HTERT RPE-1 (cell line): Measurements from ENCODE around the gene SMG6.

ENCODE experiments used
- in situ Hi-C: fragments of 300-500 bp; cut with MboI; formaldehyde crosslinking; loops from 4 replicates; pipeline ENCODE4 v1.14.3; 2020; ENCODE audit warnings: low sequenced_read_pairs

Gene SMG6

DNA sequence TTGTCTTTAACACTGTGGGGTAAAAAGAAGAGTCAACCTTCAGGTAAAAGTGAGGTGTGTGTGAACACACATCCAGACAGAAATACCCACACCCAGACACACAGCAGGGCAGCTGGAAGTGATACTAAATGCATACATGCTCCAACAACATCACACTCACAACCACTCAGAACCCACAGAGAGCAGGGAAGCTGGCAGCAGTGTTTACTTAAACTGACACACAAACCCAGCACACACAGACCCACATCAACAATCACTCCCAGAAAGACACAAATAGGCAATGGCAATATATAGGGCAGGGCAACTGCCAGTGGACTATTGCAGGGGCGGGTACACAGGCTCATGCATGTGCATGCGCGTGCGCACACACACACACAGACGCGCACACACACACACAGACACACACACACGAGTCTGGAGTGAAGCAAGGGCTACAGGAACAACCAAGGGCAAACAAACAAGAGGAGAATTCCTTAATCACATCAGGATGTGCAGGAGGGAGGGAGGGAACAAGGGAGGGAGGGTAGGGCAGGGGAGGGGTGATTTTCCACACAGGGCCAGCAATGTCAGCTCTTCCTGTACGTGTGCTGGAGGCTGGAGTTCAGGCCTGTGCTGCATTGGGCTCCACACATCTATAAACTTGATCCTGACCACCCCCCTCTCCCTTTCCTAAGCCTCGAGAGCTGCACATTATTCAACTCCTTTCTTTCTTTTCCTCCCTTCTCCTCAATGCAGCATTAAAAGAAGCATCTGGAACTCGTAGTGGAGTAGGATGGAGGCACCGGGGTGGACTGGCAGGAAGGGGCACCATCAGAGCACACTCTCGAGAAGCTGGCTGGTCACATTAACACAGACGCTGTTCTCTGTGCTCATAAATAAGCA, 218.6 kb downstream of the SMG6 start:
- in situ Hi-C loops, result no loop called here

DNA sequence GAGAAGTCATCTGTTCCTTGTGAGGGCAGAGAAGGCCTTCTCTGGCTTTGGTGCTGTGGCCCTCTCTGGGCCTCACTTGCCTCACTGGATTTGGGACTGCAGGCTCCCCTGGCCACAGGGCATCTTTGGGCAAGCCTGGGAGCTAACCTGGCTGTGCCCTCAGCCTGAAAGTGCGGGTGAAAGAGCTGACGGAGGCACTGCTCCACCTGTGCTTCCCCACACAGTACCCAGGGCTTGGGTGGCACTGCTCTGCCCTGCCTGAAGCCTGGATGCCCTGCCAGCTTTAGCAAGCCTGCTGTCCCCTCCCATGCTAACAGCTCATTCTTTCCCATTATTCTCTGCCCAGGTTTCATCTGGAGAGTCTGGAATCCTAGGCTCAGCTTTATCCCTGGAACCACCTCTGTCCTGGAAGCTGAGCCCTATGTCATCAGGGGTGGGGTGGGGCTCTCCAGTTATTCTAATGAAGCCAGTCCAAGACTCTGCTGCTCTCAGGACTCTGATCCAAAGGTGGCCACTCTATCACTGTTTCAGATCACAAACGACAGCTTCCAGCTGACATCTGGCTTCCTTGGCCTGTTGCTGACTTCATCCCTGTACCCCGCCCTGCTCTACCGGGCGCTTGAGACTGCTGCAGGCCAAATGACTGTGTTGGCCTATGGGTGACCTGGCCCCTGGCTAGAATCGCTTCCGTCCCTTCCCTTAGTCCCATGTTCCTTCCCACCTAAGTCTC, 219.4 kb downstream of the SMG6 start:
- in situ Hi-C loops, result no loop called here

DNA sequence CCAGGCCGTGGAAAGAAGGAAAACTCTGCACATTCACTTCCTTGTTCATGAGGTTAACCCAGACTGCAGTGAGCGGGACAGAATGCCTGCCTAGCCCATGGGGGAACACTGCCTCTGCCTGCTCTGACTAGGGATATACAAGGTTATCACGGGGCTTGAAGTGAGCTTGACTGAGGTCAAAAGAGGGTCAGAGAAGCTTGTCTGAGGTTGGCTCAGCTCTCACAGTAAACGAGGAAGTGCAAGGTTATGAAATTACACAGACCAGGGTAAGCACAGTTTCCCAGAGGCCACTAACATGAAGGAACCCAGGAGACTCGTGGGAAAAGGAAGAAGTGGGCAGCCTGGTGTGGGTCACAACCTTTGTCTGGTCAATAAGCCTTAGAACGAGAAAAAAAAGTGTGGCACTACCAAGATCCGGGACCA, 220.0 kb downstream of the SMG6 start:
- in situ Hi-C loops, result no loop called here

DNA sequence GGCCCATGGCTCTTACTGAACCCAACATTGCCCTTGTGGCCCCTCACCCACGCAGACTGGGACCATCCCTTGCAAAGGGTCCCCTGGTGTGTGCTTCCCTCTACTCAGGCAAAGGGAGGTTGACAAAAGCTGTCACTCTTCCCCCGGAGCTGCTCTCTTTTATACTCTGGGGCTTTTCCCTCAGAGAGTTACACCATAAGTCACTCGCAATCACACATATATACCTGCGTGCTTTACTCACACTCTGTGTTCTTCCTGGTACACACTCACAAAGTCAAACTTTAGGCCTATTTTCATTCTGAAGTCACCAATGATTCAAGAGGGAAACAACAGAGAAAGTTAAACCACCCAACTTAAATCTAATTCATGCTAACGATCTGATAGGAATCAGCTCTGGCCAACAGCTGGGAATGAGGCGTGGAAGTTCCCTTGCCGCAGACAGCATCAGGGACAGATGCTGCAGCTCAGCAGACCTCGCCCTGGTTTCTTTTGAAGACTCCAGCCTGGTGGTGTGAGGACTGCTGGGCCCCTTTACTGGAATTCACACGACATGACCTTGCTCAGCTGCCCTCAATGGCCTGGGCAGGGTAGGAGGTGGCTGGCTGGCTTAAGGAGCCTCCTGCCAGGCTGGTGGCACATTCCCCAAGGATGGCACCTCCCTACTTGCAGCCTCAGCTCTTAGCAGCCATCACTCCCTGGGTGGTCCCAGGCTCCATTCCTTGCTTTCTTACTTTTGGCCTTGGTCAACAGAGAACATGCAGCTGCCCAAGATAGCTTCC, 221.4 kb downstream of the SMG6 start:
- in situ Hi-C loops, result no loop called here

DNA sequence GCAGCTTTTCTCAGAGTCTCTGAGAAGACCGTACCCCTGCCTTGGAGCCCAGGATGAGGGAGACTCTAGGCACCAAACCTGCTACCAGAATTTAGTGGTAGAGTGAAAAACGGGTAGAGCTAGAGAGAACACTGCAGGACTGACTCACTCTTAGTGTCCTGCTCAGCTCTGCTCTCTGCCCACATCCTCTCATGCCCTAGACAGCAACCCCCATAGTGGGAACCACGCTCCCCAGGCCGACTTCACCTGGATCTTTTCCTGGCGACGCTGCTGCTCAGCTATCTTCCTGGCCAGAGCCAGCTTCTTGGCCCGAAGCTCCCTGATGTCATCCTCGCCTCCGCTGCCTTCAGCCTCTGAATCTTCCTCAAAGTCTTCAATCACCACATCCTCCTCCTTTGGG, 222.0 kb downstream of the SMG6 start:
- in situ Hi-C loops, result no loop called here

DNA sequence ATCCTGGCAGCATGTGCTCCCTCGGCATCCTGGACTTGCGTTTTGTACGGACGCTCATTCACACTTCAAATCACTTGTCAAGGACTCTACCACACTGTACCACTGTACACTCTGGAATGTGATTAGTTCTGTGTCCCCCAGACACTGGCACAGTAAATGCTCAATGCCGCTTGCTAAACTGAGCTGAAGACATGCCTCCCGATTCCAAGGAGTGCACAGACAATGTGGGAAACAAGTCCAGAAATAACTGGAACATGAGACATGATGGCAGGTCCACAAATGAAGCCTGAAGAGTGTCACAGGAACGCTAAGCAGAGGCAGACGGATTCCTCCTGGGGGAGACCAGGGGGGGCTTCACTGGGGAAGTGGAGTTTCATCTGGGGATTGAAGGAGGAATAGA, 226.5 kb downstream of the SMG6 start:
- in situ Hi-C loops, result no loop called here

DNA sequence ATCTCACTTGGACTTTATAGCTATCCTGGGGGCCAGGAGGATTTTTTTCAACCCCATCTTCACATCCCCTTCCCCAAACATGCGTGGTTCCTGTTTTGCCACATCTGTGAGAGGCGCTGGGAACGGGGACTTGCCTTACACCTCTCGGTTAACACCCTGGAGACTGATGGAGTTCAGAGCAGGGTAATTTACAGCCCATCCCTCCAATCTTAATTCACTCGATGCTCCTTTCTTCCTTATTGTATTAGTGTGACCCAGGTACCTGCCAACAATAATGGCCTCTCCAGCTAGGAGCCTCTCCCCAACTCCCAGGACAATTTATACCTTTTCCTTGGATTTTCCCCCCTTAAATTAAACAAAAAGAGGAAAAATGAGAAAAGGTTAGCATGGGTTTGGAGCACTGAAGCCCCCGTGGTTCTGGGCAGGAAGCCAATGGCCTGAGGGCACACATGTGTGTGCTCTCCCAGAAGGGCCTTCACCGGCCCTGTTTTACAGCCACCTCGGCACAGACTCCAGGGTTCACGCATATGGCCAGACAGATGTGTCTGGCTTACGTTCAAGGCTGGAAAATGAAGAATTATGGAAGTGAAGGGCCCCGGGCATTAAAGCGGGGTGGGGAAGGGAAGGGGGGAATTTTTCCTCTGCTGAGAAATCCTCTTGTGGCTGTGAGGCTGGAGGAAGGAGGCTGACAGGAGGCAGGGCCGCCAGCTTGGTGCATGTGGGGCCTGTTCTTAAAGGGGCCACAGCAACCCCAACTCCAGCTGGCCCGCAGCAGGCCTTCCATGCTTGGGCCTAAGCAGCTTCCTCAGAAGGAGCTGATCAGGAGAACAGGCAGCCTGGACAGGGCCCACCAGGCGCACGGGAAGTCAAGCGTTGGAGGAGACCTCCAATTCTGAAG, 227.2 kb downstream of the SMG6 start:
- in situ Hi-C loops, result no loop called here

DNA sequence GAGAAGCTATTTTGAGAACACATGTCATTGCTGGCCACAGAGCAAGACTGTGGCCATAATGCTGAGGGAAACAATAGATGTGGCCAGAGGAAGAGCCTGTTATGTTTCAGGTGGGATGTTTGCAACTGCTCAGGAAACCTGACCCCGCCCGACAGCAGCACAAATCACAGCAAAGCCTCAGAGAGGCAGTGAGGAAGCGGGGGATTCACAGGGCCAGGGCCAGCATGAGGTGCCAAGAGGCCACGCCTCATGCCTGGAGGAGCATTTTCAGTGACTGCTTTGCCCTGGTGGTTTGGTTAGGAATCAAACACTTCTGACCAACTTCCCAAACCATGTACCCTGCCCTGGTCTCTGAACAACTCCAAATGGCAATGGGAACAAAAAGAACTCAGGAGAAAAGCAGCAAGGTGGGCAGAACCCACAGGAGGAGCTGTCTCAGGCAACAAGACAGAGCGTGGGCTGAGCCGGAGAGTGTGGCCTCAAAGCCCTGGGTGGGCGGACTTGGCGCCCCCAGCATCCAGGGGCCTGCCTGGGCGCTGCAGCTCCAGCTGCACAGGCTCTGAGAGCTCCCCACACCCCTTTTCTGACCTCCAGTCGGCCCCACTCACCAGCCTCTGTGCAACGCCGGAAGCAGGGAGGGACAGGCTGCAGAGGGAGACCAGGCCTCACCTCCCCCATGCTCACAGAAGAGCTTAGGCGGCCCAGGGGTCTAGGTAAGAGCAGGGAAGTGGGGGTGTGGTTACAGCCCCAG, 228.1 kb downstream of the SMG6 start:
- in situ Hi-C loops, result no loop called here

DNA sequence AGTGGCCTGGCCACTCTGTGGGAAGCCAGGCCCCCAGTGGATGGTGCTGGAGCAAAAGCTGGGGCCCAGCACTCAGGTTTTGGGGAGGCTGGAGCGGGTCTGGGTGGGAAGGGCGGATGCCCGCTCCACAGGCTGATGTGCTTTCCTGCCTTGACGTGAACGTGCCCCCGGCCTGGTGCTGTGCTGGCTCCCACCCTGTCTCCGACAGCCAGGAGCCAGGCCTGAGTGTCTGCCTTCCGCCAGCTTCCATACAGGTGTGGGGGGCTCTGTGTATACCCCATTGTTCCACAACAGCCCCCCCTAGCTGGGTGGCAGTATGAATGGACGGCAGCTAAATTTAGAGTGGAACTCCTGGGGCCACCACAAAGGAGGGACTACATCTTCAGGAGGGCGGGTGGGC, 228.7 kb downstream of the SMG6 start:
- in situ Hi-C loops, result loop anchor here (25.0 kb wide), 1 partner anchor 162 kb away; no protein-coding TSS in a partner anchor

DNA sequence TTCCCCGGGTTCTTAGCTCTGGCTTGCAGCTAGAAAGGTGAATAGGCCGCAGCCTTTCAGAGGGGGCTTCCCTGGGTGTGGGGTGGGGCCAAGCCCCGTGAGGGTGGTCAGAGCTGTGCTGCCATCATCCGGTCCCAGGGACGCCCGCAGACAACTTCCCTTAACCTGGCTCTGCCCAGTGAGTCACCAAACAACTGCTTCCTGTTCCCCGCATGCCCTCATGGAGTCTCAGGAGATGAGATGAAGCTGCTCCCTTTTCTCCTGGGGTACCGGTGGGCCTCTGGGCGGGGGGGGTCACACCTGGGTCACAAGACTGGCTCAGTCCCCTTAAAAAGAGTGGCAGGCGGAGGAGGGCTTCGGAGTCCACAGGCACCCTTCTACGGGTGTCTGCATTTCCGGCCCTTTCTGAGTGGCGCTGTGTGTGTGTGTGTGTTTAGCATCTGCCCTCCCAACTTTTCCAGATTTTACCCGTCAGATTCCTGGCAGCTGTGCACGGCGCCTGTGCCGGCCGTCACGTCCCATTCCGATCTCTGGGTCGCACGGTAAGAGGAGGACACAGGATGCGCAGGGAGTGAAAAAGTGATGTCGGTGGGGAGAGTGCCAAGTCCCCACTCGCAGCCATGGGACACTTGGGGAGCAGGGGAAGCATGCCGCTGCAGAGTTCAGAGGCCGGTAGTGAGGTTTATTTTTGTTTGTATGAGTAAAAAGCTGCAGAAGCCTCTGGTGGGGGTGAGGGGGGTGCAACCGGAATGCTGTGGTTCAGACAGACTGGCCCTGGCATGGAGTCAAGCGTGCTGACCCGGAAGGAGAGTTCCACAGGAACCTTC, 231.9 kb downstream of the SMG6 start:
- in situ Hi-C loops, result loop anchor here (25.0 kb wide), 1 partner anchor 166 kb away; no protein-coding TSS in a partner anchor

DNA sequence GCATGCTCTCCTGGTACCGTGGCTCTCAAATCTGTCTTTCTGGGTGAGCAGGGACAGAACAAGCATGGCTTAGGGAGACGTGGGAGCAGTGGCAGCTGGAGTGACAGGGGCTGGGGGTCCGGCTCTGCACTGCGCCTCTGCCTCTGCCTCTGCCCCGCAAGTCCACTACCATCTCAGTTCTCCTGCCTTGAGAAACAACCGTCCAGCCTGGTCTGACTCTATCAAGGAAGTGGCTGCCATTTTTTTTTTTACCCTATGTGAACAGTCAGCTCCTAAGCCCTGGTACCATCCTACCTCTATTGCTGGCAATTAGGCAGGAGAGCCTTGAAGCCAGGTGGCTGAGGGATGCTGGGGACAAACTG, 232.6 kb downstream of the SMG6 start:
- in situ Hi-C loops, result loop anchor here (25.0 kb wide), 1 partner anchor 166 kb away; no protein-coding TSS in a partner anchor

DNA sequence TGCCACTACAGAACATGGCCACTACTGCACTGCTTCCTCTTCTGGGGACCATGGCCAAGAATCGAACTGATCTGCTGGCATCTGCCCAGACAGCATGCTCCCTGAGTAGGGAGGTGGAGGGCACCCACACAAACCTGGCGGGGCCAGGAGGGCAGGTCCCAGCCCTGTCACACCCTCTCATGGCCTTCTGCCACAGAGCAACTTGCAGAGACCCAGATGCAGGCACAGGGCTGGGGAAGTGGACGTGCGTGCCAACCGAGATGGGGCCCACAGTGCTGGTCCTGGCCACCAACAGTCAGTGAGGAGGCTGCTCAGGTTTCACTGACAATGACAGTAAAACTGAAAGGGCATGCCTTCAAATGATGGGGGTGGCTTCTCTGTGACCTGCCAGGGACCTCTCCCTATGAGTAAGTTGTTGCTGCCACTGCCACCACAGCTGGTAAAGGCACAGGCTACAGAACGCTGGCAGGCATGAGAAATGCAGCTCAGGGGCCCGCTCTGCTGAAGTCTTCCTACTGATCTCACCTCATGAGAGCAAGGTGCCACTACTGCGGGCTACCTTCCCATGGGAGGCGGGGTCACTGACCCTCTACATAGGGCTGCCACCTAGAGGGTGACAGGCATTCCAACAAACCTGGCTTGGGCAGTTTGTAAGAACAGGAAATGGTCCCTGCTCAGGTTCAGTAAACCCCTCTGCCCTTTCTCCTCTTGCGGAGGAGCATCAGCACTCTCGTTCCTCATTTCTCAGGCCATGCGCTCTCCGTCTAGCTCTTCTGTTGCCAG, 233.2 kb downstream of the SMG6 start:
- in situ Hi-C loops, result loop anchor here (25.0 kb wide), 1 partner anchor 167 kb away; no protein-coding TSS in a partner anchor

DNA sequence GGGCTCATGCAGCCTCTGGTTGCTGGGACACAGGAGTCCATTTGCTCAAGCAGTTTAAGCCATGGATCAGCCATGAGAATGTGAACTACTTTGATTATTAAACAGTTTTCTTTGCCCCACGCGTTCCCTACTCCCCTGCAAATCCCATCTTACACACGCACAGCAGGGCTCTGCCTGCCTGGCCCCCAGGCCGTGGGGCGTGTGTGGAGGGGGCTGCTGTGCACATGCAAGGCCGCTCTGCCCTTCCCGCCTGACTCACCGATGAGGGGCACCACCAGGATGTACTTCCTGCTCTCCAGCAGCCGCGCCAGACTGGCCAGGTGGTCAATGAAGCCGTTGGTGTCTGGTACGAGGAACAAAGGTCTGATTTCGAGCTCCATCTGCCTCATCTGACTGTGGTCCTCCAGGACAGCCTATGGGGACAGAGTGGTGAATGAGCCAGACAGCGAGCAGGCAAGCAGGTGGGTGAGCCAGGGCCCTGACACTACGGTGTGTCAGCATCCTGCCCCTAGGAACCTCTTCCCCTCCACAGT, 235.0 kb downstream of the SMG6 start:
- in situ Hi-C loops, result loop anchor here (25.0 kb wide), 1 partner anchor 169 kb away; no protein-coding TSS in a partner anchor

DNA sequence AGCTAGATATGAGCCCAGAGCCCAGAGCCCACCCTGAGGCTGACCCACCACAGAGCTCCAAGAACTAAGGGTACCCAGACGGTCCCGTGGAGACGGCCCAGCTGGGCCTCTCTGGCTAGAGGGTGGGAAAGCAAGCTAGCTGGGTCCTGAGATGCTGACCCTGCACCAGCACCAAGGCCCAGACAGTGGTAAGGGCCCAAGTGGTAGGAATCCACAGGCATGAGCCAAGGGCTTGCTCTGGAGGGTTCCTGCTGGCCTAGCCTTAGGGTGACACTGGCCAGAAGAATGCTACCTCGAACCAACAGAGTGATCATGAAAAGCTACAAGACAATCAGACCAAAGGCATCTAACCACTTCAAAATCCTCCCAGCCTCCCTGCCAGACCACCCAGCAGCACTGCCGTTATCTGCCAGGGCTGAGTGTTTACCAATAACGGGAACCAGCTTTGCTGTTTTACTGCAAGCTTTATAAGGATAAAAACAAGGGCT, 235.5 kb downstream of the SMG6 start:
- in situ Hi-C loops, result loop anchor here (25.0 kb wide), 1 partner anchor 169 kb away; no protein-coding TSS in a partner anchor

DNA sequence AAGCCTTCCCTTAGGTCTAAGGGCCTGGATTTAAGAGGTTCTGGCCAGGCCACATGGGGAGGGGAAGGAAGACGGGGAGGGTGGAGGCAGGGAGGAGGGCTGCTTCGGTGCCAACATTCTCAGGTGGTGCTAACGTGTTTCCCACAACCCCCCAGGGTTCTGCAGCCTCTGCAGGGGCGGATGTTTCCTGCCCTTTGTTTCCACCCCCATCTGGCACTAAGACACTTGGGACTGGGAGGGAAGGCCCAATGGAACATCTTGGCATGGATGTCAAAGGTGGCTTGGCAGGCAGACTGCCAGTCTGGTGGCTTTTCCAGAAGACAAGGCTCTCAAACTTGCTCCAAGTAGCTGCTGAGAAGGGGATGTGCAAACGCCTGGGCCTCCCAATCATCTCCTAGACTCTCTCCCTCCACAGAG, 236.0 kb downstream of the SMG6 start:
- in situ Hi-C loops, result loop anchor here (25.0 kb wide), 1 partner anchor 170 kb away; no protein-coding TSS in a partner anchor

DNA sequence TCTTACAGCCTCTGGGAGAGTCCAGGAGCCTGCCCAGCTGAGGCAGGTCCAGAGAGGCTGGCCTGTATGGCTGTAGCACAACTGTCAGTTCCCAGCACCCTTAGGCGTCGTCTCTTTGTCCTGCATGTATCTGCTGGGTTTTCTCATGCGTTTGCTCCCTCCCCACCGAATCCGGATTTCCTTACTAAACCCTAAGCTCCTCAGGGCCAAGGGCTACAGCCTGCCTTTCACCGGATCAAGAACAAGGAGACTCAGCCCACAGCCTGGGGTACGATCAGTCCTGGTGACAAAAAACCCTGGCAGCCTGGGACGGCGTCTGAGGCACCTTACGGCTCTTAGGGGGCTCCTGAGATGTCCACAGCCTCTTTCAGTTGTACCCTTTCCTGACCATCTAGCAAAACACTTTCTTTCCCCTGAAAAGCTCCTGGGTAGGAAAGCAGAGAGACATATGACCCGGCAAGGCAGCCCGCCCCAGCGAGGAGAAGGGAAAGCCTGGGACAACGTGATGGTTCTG, 236.5 kb downstream of the SMG6 start:
- in situ Hi-C loops, result loop anchor here (25.0 kb wide), 1 partner anchor 170 kb away; no protein-coding TSS in a partner anchor

DNA sequence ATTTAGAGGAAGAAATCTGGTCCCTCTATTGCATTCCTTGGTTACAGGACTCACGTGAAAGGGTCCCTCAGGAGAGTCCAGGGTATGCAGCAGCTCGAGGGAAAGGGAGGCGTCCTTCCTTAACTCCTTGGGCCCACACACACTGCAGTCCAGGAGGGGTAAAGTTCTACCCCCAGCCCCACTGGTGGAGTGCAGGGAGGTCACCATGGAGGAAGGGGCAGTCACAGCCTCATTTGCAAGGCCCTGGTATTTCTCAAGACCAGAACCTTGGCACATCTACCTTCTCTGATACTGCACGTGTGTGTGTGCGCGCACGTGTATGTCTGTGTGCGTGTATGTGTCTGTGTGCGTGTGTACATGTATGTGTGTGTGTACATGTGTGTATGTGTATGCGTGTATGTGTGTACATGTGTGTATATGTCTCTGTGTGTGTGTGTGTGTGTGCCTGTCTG, 237.6 kb downstream of the SMG6 start:
- in situ Hi-C loops, result loop anchor here (25.0 kb wide), 1 partner anchor 171 kb away; no protein-coding TSS in a partner anchor
